Panc1 (cell line): ENCODE results near the gene MRPS18A. TPM values are rescaled to one million over a fixed set of nuclear protein-coding genes. Genes with fewer than 3 reads are reported as not detected.
"Not testable (repeated sequence)": the region's sequence is repeated elsewhere in the genome, so short reads cannot be mapped to it uniquely, and the experiment has no call there.

Experiments
- ATAC-seq: fragments of 200-7000 bp; cut with Tn5 transposase; 2 replicates; pipeline ENCODE4 v1.9.1; 2020; ENCODE audit warnings: mild to moderate bottlenecking, moderate library complexity
- BruUV-seq: library from RNA; stranded (reverse); fragments of 400-500 nt; replicated peaks from 2 replicates; lab custom pipeline; 2021; lab: Mats Ljungman, UMichigan
- CTCF ChIA-PET: fragments of 300-600 bp; sonication (Branson Sonifier 250); formaldehyde crosslinking; loops from one replicate; lab custom pipeline; 2022; ENCODE audit warnings: antibody characterized with exemption; lab: Charles Lee
- POLR2A ChIA-PET: fragments of 300-600 bp; sonication (Branson Sonifier 250); formaldehyde crosslinking; loops from one replicate; lab custom pipeline; 2022; ENCODE audit warnings: antibody characterized with exemption; lab: Charles Lee
- DNase-seq: peaks from one replicate; pipeline ENCODE4 v3.0.0-alpha.2; 2010; ENCODE audit warnings: low read depth, low spot score
- H3K27ac ChIP-seq: 2 replicates; pipeline ENCODE4 v1.5.1; 2011; ENCODE audit warnings: mild to moderate bottlenecking, low read length, inconsistent platforms
- H3K27me3 ChIP-seq: fragments of 200-500 bp; sonication (Bioruptor generic); 2 replicates; pipeline ENCODE4 v1.6.0; 2014; ENCODE audit warnings: low read length, inconsistent platforms; ENCODE audit not compliant: control insufficient read depth, insufficient read depth
- H3K36me3 ChIP-seq: fragments of 200-500 bp; sonication (Bioruptor generic); 2 replicates; pipeline ENCODE4 v1.5.1; 2014; ENCODE audit warnings: inconsistent platforms, mild to moderate bottlenecking, low read length, moderate library complexity; ENCODE audit not compliant: control insufficient read depth, insufficient read depth
- H3K4me1 ChIP-seq: 2 replicates; pipeline ENCODE4 v1.5.1; 2011; ENCODE audit warnings: inconsistent platforms, mild to moderate bottlenecking, low read length, moderate library complexity; ENCODE audit not compliant: control insufficient read depth, insufficient read depth
- H3K4me3 ChIP-seq, 2 experiments: 2 replicates each; pipeline ENCODE4 v1.5.1; 2011 to 2012; ENCODE audit warnings: low read depth in 2 of 2, low read length in 2 of 2, mild to moderate bottlenecking in 2 of 2, inconsistent platforms in 1 of 2, moderate library complexity in 1 of 2
- H3K9me3 ChIP-seq: fragments of 200-500 bp; sonication (Bioruptor generic); 2 replicates; pipeline ENCODE4 v1.5.1; 2014; ENCODE audit warnings: low read depth, mild to moderate bottlenecking, inconsistent platforms, low read length, moderate library complexity; ENCODE audit not compliant: control insufficient read depth, insufficient read depth
- POLR2AphosphoS5 ChIP-seq: IDR thresholded peaks from 2 replicates; pipeline ENCODE4 v1.6.1; 2012; ENCODE audit warnings: mild to moderate bottlenecking, low read depth, low read length, moderate library complexity
- SIN3A ChIP-seq: IDR thresholded peaks from 2 replicates; pipeline ENCODE4 v1.6.1; 2012; ENCODE audit warnings: low read depth, mild to moderate bottlenecking, low read length, moderate library complexity, borderline replicate concordance; ENCODE audit not compliant: insufficient read depth
- TCF7L2 ChIP-seq: IDR thresholded peaks from 2 replicates; pipeline ENCODE4 v1.6.1; 2011; ENCODE audit warnings: mild to moderate bottlenecking, low read depth, low read length, inconsistent platforms
- in situ Hi-C: cut with HindIII; loops from 2 replicates; pipeline ENCODE4 v1.10.0; 2016; ENCODE audit warnings: low sequenced_read_pairs, low pct_unique_long_range_greater_than_20kb
- intact Hi-C: fragments of 100-400 bp; cut with micrococcal nuclease; formaldehyde crosslinking; loops from one replicate; pipeline ENCODE4 v1.10.0; 2022; ENCODE audit not compliant: unreplicated experiment
- total RNA-seq: library from RNA; stranded (reverse); gene quantifications from one replicate; pipeline ENCODE4 v1.2.1, GENCODE V29; 2021; ENCODE audit not compliant: unreplicated experiment
- TF ChIP-seq, protein P1 (sequence below), 2 experiments: IDR thresholded peaks; 2 replicates each; pipeline ENCODE4 v1.6.1; 2011 to 2012; ENCODE audit warnings: low read depth in 2 of 2, control low read depth in 1 of 2, low read length in 1 of 2, mild to moderate bottlenecking in 1 of 2, moderate library complexity in 1 of 2; ENCODE audit not compliant: insufficient read depth in 1 of 2
- TF ChIP-seq, protein P2 (sequence below): fragments of 450-650 bp; IDR thresholded peaks from 2 replicates; pipeline ENCODE4 v1.5.1; 2017; ENCODE audit warnings: mild to moderate bottlenecking

The MRPS18A gene
- total RNA-seq, 1 experiment from 2014 or later: 45.8 TPM

DNA sequence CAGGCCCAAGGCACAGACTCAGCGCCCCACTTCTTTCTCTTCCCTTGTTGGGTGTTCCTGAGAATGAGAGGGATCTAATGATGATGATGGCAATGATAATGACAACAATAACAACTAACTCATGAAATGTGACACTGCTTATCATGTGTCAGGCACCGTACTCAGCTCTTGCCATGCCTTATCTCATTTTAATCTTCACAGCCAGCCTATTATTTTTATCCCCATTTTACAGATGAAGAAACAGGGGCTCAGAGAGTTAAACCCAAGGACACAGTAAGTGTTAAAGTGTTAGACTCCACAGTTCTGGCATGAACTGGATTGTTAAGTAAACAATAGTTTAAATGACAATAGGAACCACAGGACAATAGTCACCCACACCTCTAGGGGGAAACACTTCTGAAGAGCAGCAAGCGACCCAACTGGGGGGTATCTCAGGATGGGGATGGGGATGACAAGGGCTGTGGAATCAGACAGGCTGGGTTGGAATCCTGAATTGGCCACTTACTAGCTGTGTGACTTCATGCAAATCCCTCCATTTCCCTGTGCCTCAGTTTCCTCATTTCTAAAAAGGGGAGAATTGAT is 30.3 kb downstream of the MRPS18A start:
- no TSS peak for BruUV-seq
- intact Hi-C loops: no loop called here
- ChIA-PET POLR2A (no interaction called here), CTCF (no interaction called here)
- DNase-seq: no peak
- in situ Hi-C loops: no loop called here
- H3K27ac ChIP-seq: no peak overlapping the region
- ATAC-seq: no peak
- no peaks in the 10 kb centered on the region for H3K36me3 ChIP-seq
- no peaks in the 10 kb centered on the region for H3K4me1 ChIP-seq
- no peak overlapping the region for H3K4me3 ChIP-seq
- no peaks in the 10 kb centered on the region for H3K27me3 ChIP-seq
- H3K9me3 ChIP-seq: no peaks in the 10 kb centered on the region
- no peak for TF ChIP-seq SIN3A
- TF ChIP-seq, protein P1, sequence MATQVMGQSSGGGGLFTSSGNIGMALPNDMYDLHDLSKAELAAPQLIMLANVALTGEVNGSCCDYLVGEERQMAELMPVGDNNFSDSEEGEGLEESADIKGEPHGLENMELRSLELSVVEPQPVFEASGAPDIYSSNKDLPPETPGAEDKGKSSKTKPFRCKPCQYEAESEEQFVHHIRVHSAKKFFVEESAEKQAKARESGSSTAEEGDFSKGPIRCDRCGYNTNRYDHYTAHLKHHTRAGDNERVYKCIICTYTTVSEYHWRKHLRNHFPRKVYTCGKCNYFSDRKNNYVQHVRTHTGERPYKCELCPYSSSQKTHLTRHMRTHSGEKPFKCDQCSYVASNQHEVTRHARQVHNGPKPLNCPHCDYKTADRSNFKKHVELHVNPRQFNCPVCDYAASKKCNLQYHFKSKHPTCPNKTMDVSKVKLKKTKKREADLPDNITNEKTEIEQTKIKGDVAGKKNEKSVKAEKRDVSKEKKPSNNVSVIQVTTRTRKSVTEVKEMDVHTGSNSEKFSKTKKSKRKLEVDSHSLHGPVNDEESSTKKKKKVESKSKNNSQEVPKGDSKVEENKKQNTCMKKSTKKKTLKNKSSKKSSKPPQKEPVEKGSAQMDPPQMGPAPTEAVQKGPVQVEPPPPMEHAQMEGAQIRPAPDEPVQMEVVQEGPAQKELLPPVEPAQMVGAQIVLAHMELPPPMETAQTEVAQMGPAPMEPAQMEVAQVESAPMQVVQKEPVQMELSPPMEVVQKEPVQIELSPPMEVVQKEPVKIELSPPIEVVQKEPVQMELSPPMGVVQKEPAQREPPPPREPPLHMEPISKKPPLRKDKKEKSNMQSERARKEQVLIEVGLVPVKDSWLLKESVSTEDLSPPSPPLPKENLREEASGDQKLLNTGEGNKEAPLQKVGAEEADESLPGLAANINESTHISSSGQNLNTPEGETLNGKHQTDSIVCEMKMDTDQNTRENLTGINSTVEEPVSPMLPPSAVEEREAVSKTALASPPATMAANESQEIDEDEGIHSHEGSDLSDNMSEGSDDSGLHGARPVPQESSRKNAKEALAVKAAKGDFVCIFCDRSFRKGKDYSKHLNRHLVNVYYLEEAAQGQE (IDR thresholded peaks at IDR 0.05; ENCODE audit: insufficient read depth in 1 of 2, low read depth in 2 of 2, low read length in 1 of 2): no peak

DNA sequence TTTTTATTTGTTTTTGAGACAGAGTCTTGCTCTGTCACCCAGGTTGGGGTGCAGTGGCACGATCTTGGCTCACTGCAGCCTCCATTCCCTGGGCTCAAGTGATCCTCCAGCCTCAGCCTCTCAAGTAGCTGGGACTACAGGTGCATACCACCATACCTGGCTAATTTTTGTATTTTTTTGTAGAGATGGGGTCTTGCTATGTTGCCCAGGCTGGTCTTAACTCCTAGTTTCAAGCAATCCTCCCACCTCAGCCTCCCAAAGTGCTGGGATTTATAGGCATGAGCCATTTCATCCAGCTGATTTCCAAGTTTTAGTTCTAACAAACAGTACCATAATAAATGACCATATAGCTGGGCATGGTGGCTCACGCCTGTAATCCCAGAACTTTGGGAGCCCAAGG is 34.8 kb downstream of the MRPS18A start:
- in situ Hi-C loops, H3K4me1 ChIP-seq, H3K4me3 ChIP-seq, POLR2A ChIA-PET, H3K27ac ChIP-seq, intact Hi-C loops, H3K36me3 ChIP-seq, CTCF ChIA-PET, H3K27me3 ChIP-seq, H3K9me3 ChIP-seq, BruUV-seq, DNase-seq, ATAC-seq: not testable (repeated sequence)

DNA sequence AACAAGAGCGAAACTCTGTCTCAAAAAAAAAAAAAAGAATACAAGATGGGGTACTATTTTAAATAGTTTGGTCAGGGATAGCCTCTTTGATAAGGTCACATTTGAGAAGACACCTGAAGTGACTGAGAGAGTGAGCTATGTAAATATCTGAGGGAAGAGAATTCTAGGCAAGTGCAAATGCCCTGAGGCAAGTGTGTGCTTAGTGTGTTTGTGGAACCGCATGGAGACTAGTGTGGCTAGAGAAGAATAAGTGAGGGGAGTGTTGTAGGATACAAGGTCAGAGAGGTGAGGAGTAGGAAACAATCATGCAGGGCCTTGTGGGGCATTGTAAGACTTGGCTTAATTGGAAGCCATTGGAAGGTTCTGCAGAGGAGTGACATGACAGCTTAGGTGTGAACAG is 39.3 kb downstream of the MRPS18A start:
- in situ Hi-C loops (no loop called here), intact Hi-C loops (no loop called here)
- CTCF ChIA-PET: no interaction called here

DNA sequence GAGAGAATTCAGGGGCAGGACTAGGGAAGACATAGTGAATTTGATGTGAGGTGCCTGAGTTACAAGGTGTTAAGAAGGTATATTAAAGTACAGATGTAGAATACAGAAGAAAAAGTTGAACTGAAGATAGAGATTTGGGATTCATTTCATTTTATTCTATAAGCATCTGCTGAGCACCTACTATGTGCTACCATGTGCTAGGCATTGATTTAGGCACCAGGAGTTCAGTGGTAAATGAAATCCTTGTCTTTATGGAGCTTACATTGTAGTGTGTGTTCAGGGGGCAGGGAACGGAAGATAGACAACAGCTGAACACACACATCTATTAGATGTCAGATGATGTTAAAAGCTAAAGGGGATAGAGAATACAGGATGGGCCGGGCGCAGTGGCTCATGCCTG is 40.0 kb downstream of the MRPS18A start:
- Histone ChIP-seq H3K9me3 (no peaks in the 10 kb centered on the region), H3K36me3 (no peaks in the 10 kb centered on the region), H3K4me3 (no peak overlapping the region), H3K27ac (no peak overlapping the region), H3K27me3 (no peaks in the 10 kb centered on the region), H3K4me1 (peaks cover 2% of the 10 kb centered on the region; the same call in 1 of the 2 replicates)
- in situ Hi-C loops: no loop called here
- DNase-seq (no peak), ATAC-seq (no peak)
- TF ChIP-seq TCF7L2: no peak
- TF ChIP-seq, protein P2, sequence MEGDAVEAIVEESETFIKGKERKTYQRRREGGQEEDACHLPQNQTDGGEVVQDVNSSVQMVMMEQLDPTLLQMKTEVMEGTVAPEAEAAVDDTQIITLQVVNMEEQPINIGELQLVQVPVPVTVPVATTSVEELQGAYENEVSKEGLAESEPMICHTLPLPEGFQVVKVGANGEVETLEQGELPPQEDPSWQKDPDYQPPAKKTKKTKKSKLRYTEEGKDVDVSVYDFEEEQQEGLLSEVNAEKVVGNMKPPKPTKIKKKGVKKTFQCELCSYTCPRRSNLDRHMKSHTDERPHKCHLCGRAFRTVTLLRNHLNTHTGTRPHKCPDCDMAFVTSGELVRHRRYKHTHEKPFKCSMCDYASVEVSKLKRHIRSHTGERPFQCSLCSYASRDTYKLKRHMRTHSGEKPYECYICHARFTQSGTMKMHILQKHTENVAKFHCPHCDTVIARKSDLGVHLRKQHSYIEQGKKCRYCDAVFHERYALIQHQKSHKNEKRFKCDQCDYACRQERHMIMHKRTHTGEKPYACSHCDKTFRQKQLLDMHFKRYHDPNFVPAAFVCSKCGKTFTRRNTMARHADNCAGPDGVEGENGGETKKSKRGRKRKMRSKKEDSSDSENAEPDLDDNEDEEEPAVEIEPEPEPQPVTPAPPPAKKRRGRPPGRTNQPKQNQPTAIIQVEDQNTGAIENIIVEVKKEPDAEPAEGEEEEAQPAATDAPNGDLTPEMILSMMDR: no peak
- TF ChIP-seq POLR2AphosphoS5: no peak
- TF ChIP-seq, protein P1 (IDR thresholded peaks at IDR 0.05; ENCODE audit: insufficient read depth in 1 of 2, low read depth in 2 of 2, low read length in 1 of 2): no peak
- no peak for TF ChIP-seq SIN3A
- ChIA-PET CTCF (no interaction called here), POLR2A (no interaction called here)
- BruUV-seq: no TSS peak
- intact Hi-C loops: no loop called here

More for the DNA sequence above, 39.3 kb downstream of the MRPS18A start:
- H3K4me1 ChIP-seq: peaks cover 2% of the 10 kb centered on the region; the same call in 1 of the 2 replicates
- no peaks in the 10 kb centered on the region for H3K9me3 ChIP-seq
- ATAC-seq (no peak), DNase-seq (no peak)
- TF ChIP-seq POLR2AphosphoS5: no peak
- TF ChIP-seq TCF7L2: no peak
- no peaks in the 10 kb centered on the region for H3K27me3 ChIP-seq
- POLR2A ChIA-PET: no interaction called here
- BruUV-seq: no TSS peak
- H3K27ac ChIP-seq: no peak overlapping the region
- H3K36me3 ChIP-seq: no peaks in the 10 kb centered on the region
- H3K4me3 ChIP-seq: no peak overlapping the region
